Activated CD4-positive, alpha-beta T cell treated with anti-CD3 and anti-CD28 coated beads for 36 hours (primary cell): ENCODE measurements around the gene JAZF1. TPM values are rescaled to one million over a fixed set of nuclear protein-coding genes. Genes with fewer than 3 reads are reported as not detected.
"Not testable (repeated sequence)": the region's sequence is repeated elsewhere in the genome, so short reads cannot be mapped to it uniquely, and the experiment has no call there.

ENCODE experiments used
- ATAC-seq: fragments of 200-7000 bp; cut with Tn5 transposase; one replicate; pipeline ENCODE4 v1.10.0; 2021; ENCODE audit warnings: mild to moderate bottlenecking, moderate library complexity
- CTCF ChIA-PET: fragments of 350-600 bp; sonication (Branson Sonifier 250); formaldehyde crosslinking; loops from one replicate; lab custom pipeline; 2021; ENCODE audit warnings: antibody characterized with exemption; lab: Charles Lee
- POLR2A ChIA-PET: fragments of 350-600 bp; sonication (Branson Sonifier 250); formaldehyde crosslinking; loops from one replicate; lab custom pipeline; 2021; ENCODE audit warnings: antibody characterized with exemption, inconsistent platforms; lab: Charles Lee
- DNase-seq: peaks from one replicate; pipeline ENCODE4 v3.0.0-alpha.2; 2020
- H3K27ac Mint-ChIP-seq: one replicate; pipeline ENCODE4 v1.8.0; 2021; ENCODE audit warnings: mixed read lengths
- H3K27me3 Mint-ChIP-seq: one replicate; pipeline ENCODE4 v1.8.0; 2021; ENCODE audit warnings: mixed read lengths
- H3K36me3 Mint-ChIP-seq: one replicate; pipeline ENCODE4 v1.8.0; 2021; ENCODE audit warnings: low read depth, mixed read lengths
- H3K4me1 Mint-ChIP-seq: one replicate; pipeline ENCODE4 v1.8.0; 2021; ENCODE audit warnings: mixed read lengths
- H3K4me3 Mint-ChIP-seq: one replicate; pipeline ENCODE4 v1.8.0; 2021; ENCODE audit warnings: mild to moderate bottlenecking, moderate library complexity, mixed read lengths
- H3K9me3 Mint-ChIP-seq: one replicate; pipeline ENCODE4 v1.8.0; 2021; ENCODE audit warnings: low read depth, mixed read lengths
- intact Hi-C, 2 experiments: fragments of 100-400 bp; cut with DNase I in 1 of 2; cut with micrococcal nuclease in 1 of 2; formaldehyde crosslinking; loops; one replicate each; pipeline versions ENCODE4 v1.14.2 to v1.15.1; 2022 to 2024; cut with DNase I, micrococcal nuclease
- total RNA-seq, 2 experiments: library from RNA; stranded (reverse); gene quantifications; one replicate each; pipeline ENCODE4 v1.2.3, GENCODE V29; 2021

JAZF1 gene
- total RNA-seq, 2 experiments from 2014 or later, result 5.2 to 6.9 TPM

DNA sequence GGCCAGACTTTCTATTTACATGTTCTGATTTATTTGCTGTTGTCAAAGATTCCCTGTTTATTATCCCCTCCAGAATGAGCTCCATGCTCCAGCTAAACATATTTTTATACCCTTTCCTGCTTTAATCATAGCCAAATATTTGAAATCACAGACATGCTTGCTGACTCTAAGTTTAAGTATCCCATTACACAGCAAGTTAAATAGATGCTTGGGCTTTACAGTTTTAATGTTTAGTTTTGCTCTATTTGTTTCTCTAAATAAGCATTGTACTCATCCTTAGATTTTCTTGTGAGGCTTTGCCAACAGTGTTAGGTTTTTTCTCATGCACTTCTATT lies 243.9 kb downstream of the JAZF1 start:
- DNase-seq (no peak), ATAC-seq (no peak)
- Mint-ChIP-seq H3K9me3 (peaks cover 1% of the 10 kb centered on the region), H3K27ac (no peak overlapping the region), H3K27me3 (no peaks in the 10 kb centered on the region), H3K4me3 (no peak overlapping the region), H3K4me1 (no peaks in the 10 kb centered on the region), H3K36me3 (peaks cover 9% of the 10 kb centered on the region)
- ChIA-PET CTCF (interaction anchor here (1.3 kb wide), 2 partner anchors 25 to 84 kb away, joined by 3 to 5 read pairs; no protein-coding TSS in a partner anchor), POLR2A (no interaction called here)
- intact Hi-C loops, result loop anchor here in 1 of 2 experiments (5.0 kb wide), 1 partner anchor 86 kb away; no protein-coding TSS in a partner anchor

DNA sequence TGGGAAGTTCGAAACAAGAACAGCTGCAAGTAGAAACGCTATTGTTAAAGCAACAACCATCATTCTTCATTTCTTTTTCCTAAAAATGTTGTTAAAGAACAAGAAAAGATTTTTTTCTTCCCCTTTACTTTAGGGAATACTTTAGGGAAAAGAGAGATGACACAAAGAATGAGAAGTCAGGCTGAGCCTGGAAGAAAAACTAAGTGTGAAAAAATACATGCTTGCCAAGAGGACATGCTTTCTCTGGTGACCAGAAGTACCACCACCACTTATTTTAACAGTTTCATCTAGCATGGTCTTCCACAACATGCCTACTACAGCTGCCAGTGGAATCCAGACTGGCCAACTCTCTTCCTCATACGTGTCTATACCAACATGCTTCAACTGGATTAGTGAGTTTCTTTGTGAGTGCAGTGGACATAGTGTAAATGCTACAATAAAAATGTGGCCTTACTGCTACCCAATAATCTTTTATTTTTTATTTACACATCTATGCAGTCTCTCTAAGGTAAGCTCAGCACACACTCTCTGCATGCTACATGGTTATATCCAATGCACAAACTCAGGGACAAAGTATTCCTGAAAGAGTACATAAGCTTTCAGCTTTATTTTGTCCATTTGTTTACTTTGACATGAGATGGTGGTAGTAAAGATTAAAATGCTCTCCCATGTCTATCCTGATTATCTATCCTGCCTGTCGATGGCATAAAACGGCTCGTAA lies 244.4 kb downstream of the JAZF1 start:
- Mint-ChIP-seq H3K9me3 (peaks cover 1% of the 10 kb centered on the region), H3K4me3 (no peak overlapping the region), H3K4me1 (no peaks in the 10 kb centered on the region), H3K27ac (no peak overlapping the region), H3K27me3 (no peaks in the 10 kb centered on the region), H3K36me3 (peaks cover 6% of the 10 kb centered on the region)
- POLR2A ChIA-PET, result no interaction called here
- CTCF ChIA-PET, result interaction anchor here (1.0 to 1.3 kb wide), 3 partner anchors 16 to 84 kb away, joined by 3 to 5 read pairs (median 5); no protein-coding TSS in a partner anchor
- ATAC-seq (no peak), DNase-seq (no peak)
- intact Hi-C loops, result loop anchor here in 1 of 2 experiments (5.0 kb wide), 1 partner anchor 86 kb away; no protein-coding TSS in a partner anchor

DNA sequence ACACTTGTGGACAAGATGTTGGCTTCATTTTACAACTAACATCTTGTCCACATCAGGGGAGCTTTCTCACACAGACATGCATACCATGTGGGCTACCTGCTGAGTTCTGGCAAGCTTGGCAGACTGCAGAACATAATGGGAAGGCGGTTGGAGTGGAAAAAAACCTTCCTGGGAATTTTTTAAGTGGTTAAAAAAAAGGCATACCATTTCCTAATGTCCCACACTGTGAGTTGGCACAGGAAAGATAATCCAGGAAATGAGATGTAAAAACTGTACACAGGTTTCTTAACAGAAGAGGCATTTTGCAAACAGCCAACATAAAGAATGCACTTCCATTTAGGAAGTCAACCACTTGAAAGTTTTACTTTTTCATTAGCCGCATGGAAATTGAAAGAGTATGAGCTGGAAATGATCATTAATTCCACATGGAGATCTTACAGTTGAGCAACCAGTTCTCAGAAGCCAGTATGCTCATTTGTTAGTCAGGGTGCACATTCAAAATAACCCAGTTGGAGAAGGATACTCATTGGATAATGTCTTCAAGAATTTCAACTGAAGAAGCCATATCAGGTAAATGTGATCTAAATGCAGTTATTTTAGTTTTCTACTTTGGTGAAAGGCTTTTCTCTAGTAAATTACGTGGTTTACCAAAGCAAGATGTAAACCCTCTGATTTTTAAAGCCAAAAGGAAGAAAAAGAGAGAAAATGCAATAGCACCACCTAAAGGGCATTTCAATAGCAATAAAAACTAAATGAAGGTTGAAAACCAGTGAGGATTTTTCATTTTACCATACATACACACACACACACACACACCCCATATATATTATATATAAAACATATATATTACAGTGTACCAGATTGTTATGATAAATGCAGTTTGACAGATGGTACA lies 246.7 kb downstream of the JAZF1 start:
- no peaks in the 10 kb centered on the region for H3K9me3 Mint-ChIP-seq
- POLR2A ChIA-PET, result no interaction called here
- ATAC-seq (no peak), DNase-seq (no peak)
- no peaks in the 10 kb centered on the region for H3K4me1 Mint-ChIP-seq
- H3K36me3 Mint-ChIP-seq, result no peaks in the 10 kb centered on the region
- no peak overlapping the region for H3K27ac Mint-ChIP-seq
- no peaks in the 10 kb centered on the region for H3K27me3 Mint-ChIP-seq
- intact Hi-C loops, result no loop called here
- H3K4me3 Mint-ChIP-seq, result no peak overlapping the region
- CTCF ChIA-PET, result no interaction called here

DNA sequence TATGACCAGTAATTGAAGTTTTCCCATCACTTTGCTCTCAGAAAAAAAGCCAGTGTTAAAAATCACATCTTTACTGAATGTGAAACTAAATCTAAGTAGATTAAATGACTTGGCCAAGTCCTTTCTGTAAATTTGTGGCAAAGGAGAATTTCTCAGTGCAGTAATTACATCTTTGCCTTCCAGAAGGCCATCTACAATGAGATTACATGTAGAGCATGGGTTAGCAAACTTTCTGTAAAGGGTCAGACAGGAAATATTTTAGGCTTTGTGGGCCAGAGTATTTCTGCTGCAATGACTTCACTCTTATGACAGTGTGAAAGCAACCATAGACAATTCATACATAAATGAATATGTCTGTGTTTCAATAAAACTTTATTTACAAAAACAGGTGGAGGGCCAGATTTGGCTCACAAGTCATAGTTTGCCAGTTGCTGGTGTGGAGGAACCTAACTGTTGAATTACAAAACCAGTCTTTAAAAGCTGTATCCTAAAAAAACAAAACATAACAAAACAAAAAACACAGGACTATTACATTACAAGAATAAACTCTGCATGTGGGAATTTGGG lies 249.6 kb downstream of the JAZF1 start:
- no peaks in the 10 kb centered on the region for H3K27me3 Mint-ChIP-seq
- no peak for ATAC-seq
- H3K27ac Mint-ChIP-seq, result no peak overlapping the region
- no peak overlapping the region for H3K4me3 Mint-ChIP-seq
- H3K4me1 Mint-ChIP-seq, result no peaks in the 10 kb centered on the region
- no peaks in the 10 kb centered on the region for H3K9me3 Mint-ChIP-seq
- ChIA-PET CTCF (no interaction called here), POLR2A (no interaction called here)
- intact Hi-C loops, result no loop called here
- no peaks in the 10 kb centered on the region for H3K36me3 Mint-ChIP-seq
- DNase-seq, result no peak

DNA sequence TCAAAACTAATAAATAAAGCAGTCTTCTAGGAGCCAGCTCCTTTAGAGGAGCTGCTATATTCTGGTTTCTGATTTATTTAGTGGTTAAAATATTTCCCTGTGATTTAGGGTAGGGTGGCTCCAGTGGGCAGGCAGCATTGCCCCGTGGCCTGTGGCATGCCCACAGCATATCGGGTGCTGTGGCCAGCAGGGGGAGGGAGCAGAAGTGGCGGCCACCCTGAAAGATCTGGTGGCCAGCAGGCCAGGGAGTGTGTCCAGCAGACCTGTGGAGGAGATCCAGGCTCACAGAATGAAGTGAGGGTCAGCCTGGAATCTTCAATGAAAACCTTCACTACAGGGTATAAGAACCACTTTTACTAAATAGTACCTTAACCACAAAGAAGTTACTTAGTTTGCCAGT lies 251.5 kb downstream of the JAZF1 start:
- intact Hi-C loops, result no loop called here
- no peak for ATAC-seq
- Mint-ChIP-seq H3K4me3 (no peak overlapping the region), H3K36me3 (no peaks in the 10 kb centered on the region), H3K4me1 (no peaks in the 10 kb centered on the region), H3K27me3 (no peaks in the 10 kb centered on the region), H3K9me3 (no peaks in the 10 kb centered on the region), H3K27ac (no peak overlapping the region)
- DNase-seq, result no peak
- CTCF ChIA-PET, result interaction anchor here (1.0 kb wide), 1 partner anchor 149 kb away, joined by 4 read pairs; no protein-coding TSS in a partner anchor
- POLR2A ChIA-PET, result no interaction called here

DNA sequence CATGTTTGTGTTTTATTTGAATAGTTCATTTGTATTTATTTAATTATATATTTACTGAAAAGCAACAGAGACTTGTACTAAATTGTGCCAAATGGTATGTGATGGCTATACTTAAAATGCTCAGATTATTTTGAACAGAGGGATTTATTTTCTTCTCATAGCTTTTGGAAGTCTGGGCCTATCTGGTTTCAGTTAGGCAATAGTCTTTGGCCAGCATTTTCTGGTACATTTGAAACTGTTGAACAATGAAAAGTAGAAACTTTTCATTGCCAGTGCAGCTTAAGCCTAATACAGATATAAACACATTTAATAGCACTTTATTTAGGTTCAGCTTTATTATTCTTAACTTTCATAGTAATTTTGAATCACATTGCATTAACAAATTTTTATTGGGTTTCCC lies 252.6 kb downstream of the JAZF1 start:
- no peaks in the 10 kb centered on the region for H3K9me3 Mint-ChIP-seq
- no peaks in the 10 kb centered on the region for H3K36me3 Mint-ChIP-seq
- no peaks in the 10 kb centered on the region for H3K27me3 Mint-ChIP-seq
- no peak overlapping the region for H3K27ac Mint-ChIP-seq
- CTCF ChIA-PET, result interaction anchor here (0.6 to 1.1 kb wide), 3 partner anchors 95 to 1233 kb away, joined by 3 to 4 read pairs (median 3); no protein-coding TSS in a partner anchor
- no peak overlapping the region for H3K4me3 Mint-ChIP-seq
- POLR2A ChIA-PET, result no interaction called here
- DNase-seq, result no peak
- intact Hi-C loops, result no loop called here
- no peaks in the 10 kb centered on the region for H3K4me1 Mint-ChIP-seq
- no peak for ATAC-seq

DNA sequence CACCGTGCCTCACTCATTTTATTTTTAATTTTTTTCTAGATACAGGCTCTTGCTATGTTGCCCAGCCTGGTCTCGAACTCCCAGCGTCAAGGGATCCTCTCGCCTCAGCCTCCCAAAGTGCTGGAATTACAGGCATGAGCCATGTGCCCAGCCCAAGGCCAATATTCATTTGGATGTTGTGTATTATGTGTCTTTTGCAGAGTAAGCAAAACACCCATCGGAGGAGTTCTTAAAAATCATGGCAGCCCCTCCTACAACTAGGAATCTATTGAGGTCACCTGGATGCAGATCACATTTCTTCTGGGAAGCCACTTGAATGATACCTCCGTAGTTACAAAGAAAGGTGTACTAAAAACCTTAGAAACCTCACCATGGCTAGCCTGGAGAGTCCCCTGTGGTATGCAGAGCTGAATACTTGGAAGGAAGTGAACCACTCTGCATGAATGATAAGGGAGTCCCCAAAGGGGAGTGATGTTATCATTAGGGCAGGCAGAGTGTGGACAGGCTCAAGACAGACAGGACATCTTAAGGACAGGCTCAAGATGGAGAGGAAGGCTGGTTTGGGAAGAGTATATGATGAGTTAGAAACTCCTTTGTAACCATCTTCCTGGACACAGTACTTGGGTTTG lies 254.9 kb downstream of the JAZF1 start:
- Mint-ChIP-seq H3K27ac (no peak overlapping the region), H3K4me1 (no peaks in the 10 kb centered on the region), H3K27me3 (no peaks in the 10 kb centered on the region), H3K36me3 (no peaks in the 10 kb centered on the region), H3K4me3 (no peak overlapping the region), H3K9me3 (no peaks in the 10 kb centered on the region)
- CTCF ChIA-PET, result interaction anchor here (0.8 kb wide), 1 partner anchor 14 kb away, joined by 3 read pairs; no protein-coding TSS in a partner anchor
- DNase-seq, result no peak
- POLR2A ChIA-PET, result no interaction called here
- intact Hi-C loops, result no loop called here
- no peak for ATAC-seq

DNA sequence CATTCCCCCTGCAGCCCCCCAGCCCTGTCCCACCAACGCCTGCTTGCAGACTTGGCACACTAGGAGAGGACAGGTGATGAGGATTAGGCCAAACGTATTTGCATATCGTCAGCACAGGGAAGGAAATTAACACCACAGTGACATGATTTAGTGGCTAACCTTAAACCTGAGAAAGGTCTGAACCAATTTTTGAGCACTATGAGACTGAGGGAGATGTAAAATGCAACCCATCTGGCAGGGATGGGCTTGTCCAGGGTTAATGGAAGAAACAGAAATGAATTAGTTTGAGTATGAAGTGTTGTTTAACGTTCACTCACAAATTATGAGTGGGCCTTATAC lies 257.0 kb downstream of the JAZF1 start:
- Mint-ChIP-seq H3K4me1 (no peaks in the 10 kb centered on the region), H3K36me3 (no peaks in the 10 kb centered on the region), H3K4me3 (no peak overlapping the region), H3K27me3 (no peaks in the 10 kb centered on the region), H3K27ac (no peak overlapping the region), H3K9me3 (no peaks in the 10 kb centered on the region)
- ChIA-PET POLR2A (no interaction called here), CTCF (no interaction called here)
- ATAC-seq (no peak), DNase-seq (no peak)
- intact Hi-C loops, result loop anchor here (5.0 kb wide), 2 partner anchors 99 to 726 kb away; no protein-coding TSS in a partner anchor

DNA sequence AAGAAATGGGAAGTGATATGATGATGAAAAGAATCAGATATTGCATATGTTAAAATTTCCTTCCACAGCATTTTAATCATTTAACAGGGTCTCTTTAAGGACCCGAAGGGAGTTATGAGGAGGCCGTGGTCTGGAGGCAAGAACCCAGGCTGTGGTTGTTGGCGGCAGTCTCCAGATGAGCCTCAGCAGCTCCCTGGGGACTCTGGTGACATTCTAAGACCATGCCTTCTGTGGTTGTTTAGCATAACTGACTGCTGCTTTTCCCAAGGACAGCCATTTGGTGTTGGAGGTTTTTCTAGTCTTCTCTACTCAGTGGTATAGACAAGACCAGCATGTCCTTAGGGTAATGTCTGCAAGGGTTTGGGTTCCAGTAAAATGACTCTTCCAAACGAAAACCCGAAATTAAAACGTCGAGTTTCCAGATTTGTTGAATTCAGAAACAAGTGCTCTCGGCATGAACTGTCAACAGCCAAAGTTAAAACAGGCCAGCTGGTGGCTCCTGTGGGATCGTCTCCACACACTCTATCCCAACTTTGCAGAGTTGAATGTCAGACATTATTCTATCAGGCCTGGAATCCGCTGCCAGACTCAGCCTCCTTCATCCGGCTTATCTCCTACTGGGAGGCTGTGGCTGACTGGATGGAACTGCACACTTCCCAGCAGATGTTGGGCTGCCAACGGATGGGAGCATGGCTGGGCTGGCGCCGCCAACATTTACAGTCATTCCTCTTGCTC lies 257.5 kb downstream of the JAZF1 start:
- no peaks in the 10 kb centered on the region for H3K9me3 Mint-ChIP-seq
- intact Hi-C loops, result loop anchor here (5.0 kb wide), 2 partner anchors 99 to 726 kb away; no protein-coding TSS in a partner anchor
- H3K27ac Mint-ChIP-seq, result no peak overlapping the region
- no peaks in the 10 kb centered on the region for H3K27me3 Mint-ChIP-seq
- CTCF ChIA-PET, result no interaction called here
- H3K4me3 Mint-ChIP-seq, result no peak overlapping the region
- H3K36me3 Mint-ChIP-seq, result no peaks in the 10 kb centered on the region
- ATAC-seq (no peak), DNase-seq (no peak)
- POLR2A ChIA-PET, result no interaction called here
- H3K4me1 Mint-ChIP-seq, result no peaks in the 10 kb centered on the region

DNA sequence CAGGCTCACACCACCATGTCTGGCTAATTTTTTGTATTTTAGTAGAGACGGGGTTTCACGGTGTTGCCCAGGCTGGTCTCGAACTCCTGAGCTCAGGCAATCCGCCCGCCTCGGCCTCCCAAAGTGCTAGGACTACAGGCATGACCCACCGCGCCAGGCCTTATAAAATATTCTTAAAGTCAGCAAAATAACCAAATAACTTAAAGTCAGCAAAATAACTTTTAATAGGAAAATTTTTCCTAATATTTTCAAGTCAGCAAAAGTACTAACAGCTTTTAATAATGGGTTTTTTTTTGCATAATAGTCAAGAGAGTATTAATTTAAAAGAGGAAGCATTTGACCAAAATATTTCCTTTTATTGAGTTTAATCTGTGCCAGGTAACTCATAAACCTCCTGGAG lies 258.2 kb downstream of the JAZF1 start:
- intact Hi-C loops, result loop anchor here (5.0 kb wide), 2 partner anchors 100 to 725 kb away; no protein-coding TSS in a partner anchor
- H3K9me3 Mint-ChIP-seq, CTCF ChIA-PET, H3K4me3 Mint-ChIP-seq, H3K4me1 Mint-ChIP-seq, ATAC-seq, DNase-seq, POLR2A ChIA-PET, H3K36me3 Mint-ChIP-seq, H3K27ac Mint-ChIP-seq, H3K27me3 Mint-ChIP-seq: not testable (repeated sequence)
